Smooth muscle cell (in vitro differentiated cells): ENCODE results near the gene PRKAA2. TPM values are rescaled to one million over a fixed set of nuclear protein-coding genes. Genes with fewer than 3 reads are reported as not detected.
"Not testable (repeated sequence)": the region's sequence is repeated elsewhere in the genome, so short reads cannot be mapped to it uniquely, and the experiment has no call there.

ENCODE experiments used
- DNase-seq: peaks from one replicate; lab custom pipeline; 2025; ENCODE audit not compliant: unreplicated experiment; lab: John Stamatoyannopoulos, UW
- H2AFZ ChIP-seq: fragments of 200-600 bp; sonication (generic); 2 replicates; pipeline ENCODE4 v1.6.0; 2016; ENCODE audit warnings: antibody characterized with exemption, low read depth, mild to moderate bottlenecking
- H3F3A ChIP-seq: fragments of 200-600 bp; sonication (generic); 2 replicates; pipeline ENCODE4 v1.6.0; 2017; ENCODE audit warnings: antibody characterized with exemption, low read depth
- H3K27ac ChIP-seq: fragments of 200-600 bp; sonication (generic); 2 replicates; pipeline ENCODE4 v1.5.1; 2016; ENCODE audit warnings: low read depth, mild to moderate bottlenecking
- H3K27me3 ChIP-seq: fragments of 200-600 bp; sonication (generic); 2 replicates; pipeline ENCODE4 v1.6.1; 2016; ENCODE audit warnings: low read depth, mild to moderate bottlenecking
- H3K36me3 ChIP-seq: fragments of 200-600 bp; sonication (generic); 2 replicates; pipeline ENCODE4 v1.5.1; 2016; ENCODE audit warnings: low read depth
- H3K4me1 ChIP-seq: fragments of 200-600 bp; sonication (generic); 2 replicates; pipeline ENCODE4 v1.5.1; 2016; ENCODE audit warnings: low read depth
- H3K4me2 ChIP-seq: fragments of 200-600 bp; sonication (generic); 2 replicates; pipeline ENCODE4 v1.6.0; 2016; ENCODE audit warnings: mild to moderate bottlenecking
- H3K4me3 ChIP-seq: fragments of 200-600 bp; sonication (generic); 2 replicates; pipeline ENCODE4 v1.5.1; 2016; ENCODE audit warnings: mild to moderate bottlenecking
- H3K79me2 ChIP-seq: fragments of 200-600 bp; sonication (generic); 2 replicates; pipeline ENCODE4 v1.6.0; 2016; ENCODE audit warnings: low read depth, mild to moderate bottlenecking
- H3K9ac ChIP-seq: fragments of 200-600 bp; sonication (generic); 2 replicates; pipeline ENCODE4 v1.6.0; 2016; ENCODE audit warnings: low read depth
- H3K9me3 ChIP-seq: fragments of 200-600 bp; sonication (generic); replicated peaks from 2 replicates; pipeline ENCODE4 v1.5.1; 2016; ENCODE audit warnings: low read depth
- H4K20me1 ChIP-seq: fragments of 200-600 bp; sonication (generic); 2 replicates; pipeline ENCODE4 v1.6.0; 2016; ENCODE audit warnings: low read depth
- whole genome bisulfite sequencing: methylation state at CpG from one replicate; pipeline ENCODE4 v1.1.7; 2016; ENCODE audit warnings: low lambda C conversion rate; 5-methylcytosine and 5-hydroxymethylcytosine counted together
- polyA plus RNA-seq: library from polyadenylated mRNA; unstranded; fragments of >200 nt; fragmentation: Nextera tagmentation; extraction: Ambion mirVana; gene quantifications from 2 replicates; pipeline ENCODE4 v1.2.1, GENCODE V29; 2016
- total RNA-seq: library from RNA; depleted of rRNA; stranded (reverse); fragments of >200 nt; gene quantifications from 2 replicates; pipeline ENCODE4 v1.2.3, GENCODE V29; 2014
- TF ChIP-seq, protein P1 (sequence below): fragments of 200-600 bp; sonication (generic); IDR thresholded peaks from 2 replicates; pipeline ENCODE4 v1.5.1; 2017; ENCODE audit warnings: borderline replicate concordance, mild to moderate bottlenecking, antibody characterized with exemption; ENCODE audit not compliant: insufficient read depth, poor library complexity, severe bottlenecking

Gene PRKAA2
- 1.3 and 1.8 TPM in 2 replicates for total RNA-seq
- polyA plus RNA-seq, result 0.17 and 0.50 TPM in 2 replicates

DNA sequence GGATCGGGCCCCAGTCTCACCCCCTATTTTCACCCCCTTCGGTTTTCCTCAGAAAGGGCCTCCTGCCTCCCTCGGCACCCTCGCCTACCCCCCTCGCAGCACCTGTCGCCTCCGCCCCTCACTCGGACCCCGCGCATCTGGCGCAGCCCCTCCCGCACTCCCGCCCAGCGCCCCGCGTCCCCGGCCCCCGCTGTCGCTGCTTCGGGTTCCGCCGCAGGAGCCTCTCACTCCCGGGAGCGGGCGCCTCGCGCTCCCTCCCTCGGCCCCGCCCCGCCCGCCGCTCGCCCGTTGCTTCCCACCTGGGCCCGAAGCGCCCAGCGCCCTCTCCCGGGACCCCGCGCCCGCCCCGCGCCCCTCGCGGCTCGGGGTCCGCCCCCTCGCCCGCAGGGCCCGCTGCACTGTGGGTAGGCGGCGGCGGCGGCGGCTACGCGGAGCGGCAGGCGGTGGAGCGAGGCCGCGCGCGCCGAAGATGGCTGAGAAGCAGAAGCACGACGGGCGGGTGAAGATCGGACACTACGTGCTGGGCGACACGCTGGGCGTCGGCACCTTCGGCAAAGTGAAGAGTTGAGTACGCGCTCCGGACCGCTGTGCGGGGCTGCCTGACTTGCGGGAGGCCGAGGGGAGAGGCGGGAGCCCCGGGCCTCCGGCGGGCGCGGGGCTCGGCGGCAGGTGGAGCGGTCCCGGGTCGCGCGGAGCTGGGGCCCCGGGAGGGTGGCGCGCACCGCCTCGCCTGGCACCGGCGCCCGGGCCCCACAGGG, at the start of gene PRKAA2:
Gene PRKAA2, plus strand, starts transcription at position 396 of the 758 bp plus-strand sequence. Its CDS starts 74 bp downstream, at position 470.
- Histone ChIP-seq H3K4me1 (peaks cover 4% of the 10 kb centered on the region), H3K27ac (no peak within 1 kb of the TSS), H3K4me2 (peak within 1 kb of the TSS; percentile 95), H4K20me1 (no peaks in the 10 kb centered on the region), H3K9ac (no peak within 1 kb of the TSS), H3K79me2 (no peaks in the 10 kb centered on the region), H2AFZ (peak within 1 kb of the TSS; percentile 93), H3K9me3 (no peaks in the 10 kb centered on the region), H3F3A (no peaks in the 10 kb centered on the region), H3K4me3 (peak within 1 kb of the TSS; percentile 68), H3K27me3 (peaks cover 45% of the 10 kb centered on the region), H3K36me3 (no peaks in the 10 kb centered on the region)
- WGBS, result under 1% methylated on average over 57 of the region's 103 CpGs
- DNase-seq, result no peak
- TF ChIP-seq, protein P1, sequence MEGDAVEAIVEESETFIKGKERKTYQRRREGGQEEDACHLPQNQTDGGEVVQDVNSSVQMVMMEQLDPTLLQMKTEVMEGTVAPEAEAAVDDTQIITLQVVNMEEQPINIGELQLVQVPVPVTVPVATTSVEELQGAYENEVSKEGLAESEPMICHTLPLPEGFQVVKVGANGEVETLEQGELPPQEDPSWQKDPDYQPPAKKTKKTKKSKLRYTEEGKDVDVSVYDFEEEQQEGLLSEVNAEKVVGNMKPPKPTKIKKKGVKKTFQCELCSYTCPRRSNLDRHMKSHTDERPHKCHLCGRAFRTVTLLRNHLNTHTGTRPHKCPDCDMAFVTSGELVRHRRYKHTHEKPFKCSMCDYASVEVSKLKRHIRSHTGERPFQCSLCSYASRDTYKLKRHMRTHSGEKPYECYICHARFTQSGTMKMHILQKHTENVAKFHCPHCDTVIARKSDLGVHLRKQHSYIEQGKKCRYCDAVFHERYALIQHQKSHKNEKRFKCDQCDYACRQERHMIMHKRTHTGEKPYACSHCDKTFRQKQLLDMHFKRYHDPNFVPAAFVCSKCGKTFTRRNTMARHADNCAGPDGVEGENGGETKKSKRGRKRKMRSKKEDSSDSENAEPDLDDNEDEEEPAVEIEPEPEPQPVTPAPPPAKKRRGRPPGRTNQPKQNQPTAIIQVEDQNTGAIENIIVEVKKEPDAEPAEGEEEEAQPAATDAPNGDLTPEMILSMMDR, result no peak

DNA sequence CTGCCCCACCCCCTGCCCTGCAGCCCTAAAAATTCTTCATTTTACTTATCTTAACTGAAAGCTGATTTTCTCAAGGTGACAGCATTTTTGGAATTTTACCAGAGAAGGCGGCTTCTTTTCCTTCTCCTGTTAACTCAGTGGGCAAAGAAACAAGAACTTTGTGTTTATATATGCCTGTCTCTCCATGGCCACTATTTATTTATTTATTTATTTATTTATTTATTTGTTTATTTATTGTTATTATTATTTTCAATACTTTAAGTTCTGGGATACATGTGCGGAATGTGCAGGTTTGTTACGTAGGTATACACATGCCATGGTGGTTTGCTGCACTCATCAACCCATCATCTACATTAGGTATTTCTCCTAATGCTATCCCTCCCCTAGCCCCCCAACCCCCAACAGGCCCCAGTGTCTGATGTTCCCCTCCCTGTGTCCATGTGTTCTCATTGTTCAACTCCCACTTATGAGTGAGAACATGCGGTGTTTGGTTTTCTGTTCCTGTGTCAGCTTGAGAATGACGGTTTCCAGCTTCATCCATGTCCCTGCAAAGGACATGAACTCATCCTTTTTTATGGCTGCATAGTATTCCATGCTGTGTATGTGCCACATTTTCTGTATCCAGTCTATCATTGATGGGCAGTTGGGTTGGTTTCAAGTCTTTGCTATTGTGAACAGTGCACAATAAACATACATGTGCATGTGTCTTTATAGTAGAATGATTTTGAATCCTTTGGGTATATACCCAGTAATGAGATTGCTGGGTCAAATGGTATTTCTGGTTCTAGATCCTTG, 49.5 kb upstream of the PRKAA2 start:
- not testable (repeated sequence) for H3K79me2 ChIP-seq, H3K9ac ChIP-seq, H3F3A ChIP-seq, DNase-seq, H3K4me2 ChIP-seq, H2AFZ ChIP-seq, H3K27ac ChIP-seq, H3K4me3 ChIP-seq, H3K4me1 ChIP-seq, H3K36me3 ChIP-seq, H4K20me1 ChIP-seq, H3K27me3 ChIP-seq, H3K9me3 ChIP-seq
- WGBS, result 98% methylated on average over 5 of the region's 5 CpGs

DNA sequence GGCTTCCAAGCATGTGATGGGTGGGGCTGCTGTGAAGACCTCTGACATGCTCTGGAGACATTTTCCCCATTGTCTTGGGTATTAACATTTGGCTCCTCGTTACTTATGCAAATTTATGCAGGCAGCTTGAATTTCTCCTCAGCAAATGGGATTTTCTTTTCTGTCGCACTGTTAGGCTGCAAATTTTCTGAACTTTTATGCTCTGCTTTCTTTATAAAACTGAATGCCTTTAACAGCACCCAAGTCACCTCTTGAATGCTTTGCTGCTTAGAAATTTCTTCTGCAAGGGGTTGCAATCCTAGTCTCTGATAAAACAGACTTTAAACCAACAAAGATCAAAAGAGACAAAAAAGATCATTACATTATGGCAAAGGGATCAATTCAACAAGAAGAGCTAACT, 35.0 kb upstream of the PRKAA2 start:
- not testable (repeated sequence) for H3K4me1 ChIP-seq, H3K27me3 ChIP-seq, H3K4me2 ChIP-seq, H4K20me1 ChIP-seq, H3K4me3 ChIP-seq, H3K27ac ChIP-seq, DNase-seq, H3K36me3 ChIP-seq, H3K79me2 ChIP-seq, H3K9ac ChIP-seq, H3K9me3 ChIP-seq, H3F3A ChIP-seq, H2AFZ ChIP-seq
- 73% methylated on average over 2 of the region's 2 CpGs for WGBS

DNA sequence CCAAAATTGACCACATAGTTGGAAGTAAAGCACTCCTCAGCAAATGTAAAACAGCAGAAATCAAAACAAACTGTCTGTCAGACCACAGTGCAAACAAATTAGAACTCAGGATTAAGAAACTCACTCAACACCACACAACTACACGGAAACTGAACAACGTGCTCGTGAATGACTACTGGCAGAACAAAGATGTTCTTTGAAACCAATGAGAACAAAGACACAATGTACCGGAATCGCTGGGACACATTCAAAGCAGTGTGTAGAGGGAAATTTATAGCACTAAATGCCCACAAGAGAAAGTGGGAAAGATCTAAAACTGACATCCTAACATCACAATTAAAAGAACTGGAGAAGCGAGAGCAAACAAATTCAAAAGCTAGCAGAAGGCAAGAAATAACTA, 34.3 kb upstream of the PRKAA2 start:
- 91% methylated on average over 6 of the region's 6 CpGs for WGBS
- not testable (repeated sequence) for H3K9me3 ChIP-seq, H3K4me3 ChIP-seq, H3K4me2 ChIP-seq, H3K79me2 ChIP-seq, H3K9ac ChIP-seq, DNase-seq, H3K27ac ChIP-seq, H4K20me1 ChIP-seq, H3K4me1 ChIP-seq, H3K36me3 ChIP-seq, H3K27me3 ChIP-seq, H3F3A ChIP-seq, H2AFZ ChIP-seq

DNA sequence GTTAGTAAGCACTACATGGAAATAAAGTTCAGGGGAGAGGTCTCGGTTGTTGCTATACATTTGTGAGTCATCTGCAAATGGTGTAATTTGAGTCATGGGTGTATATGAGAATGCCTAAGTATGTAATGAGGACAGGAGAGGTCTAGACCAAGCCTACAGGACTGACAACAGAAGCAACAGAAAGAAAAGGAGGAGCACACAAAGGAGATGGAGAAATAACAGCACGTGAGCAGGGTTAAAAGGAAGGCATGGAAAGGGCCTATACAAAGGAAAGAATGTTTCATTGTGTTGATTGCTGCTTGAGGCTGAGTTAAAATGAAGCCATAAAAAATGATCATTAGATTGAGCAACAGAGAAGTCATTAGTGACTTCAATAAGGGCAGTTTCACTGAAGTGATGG, 28.0 kb upstream of the PRKAA2 start:
- no peak for DNase-seq

More for the DNA sequence above, 28.0 kb upstream of the PRKAA2 start:
- TF ChIP-seq, protein P1, result no peak
- no peaks in the 10 kb centered on the region for H3K36me3 ChIP-seq
- no peaks in the 10 kb centered on the region for H3K4me1 ChIP-seq
- no peak overlapping the region for H3K9ac ChIP-seq
- H3K27ac ChIP-seq, result no peak overlapping the region
- H3K4me3 ChIP-seq, result no peak overlapping the region
- no peaks in the 10 kb centered on the region for H3F3A ChIP-seq
- no peaks in the 10 kb centered on the region for H3K9me3 ChIP-seq
- no peaks in the 10 kb centered on the region for H3K79me2 ChIP-seq
- no peak overlapping the region for H2AFZ ChIP-seq
- no peaks in the 10 kb centered on the region for H4K20me1 ChIP-seq
- WGBS, result 53% methylated on average over 2 of the region's 2 CpGs
- H3K4me2 ChIP-seq, result no peak overlapping the region
- H3K27me3 ChIP-seq, result no peaks in the 10 kb centered on the region
